AG08395 (cell line): ENCODE measurements around the gene MAGI1.
"Not testable (repeated sequence)": the region's sequence is repeated elsewhere in the genome, so short reads cannot be mapped to it uniquely, and the experiment has no call there.

Experiments used
- DNase-seq: peaks from one replicate; pipeline ENCODE4 v3.0.0; 2012; ENCODE audit warnings: mixed read lengths, low spot score

The MAGI1 gene

DNA sequence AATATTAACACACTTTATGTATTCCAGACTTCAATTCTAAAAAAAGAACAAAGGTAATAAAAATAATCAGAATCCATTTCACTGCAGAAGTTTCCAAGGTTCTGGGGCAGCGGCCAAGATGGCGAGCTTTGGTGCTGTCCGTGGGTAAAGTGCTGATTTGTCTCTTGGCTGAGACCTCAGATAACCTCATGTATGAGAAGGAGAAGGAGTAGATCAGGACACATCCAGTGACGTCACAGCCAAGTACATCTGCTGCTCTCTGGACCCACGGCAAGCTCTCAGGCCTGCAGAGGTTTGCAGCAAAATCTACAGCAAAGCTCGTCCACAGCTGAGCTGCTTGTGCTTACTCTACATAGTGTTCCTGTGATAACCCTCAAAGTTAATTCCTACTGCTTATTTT lies 165.7 kb downstream of the MAGI1 start:
- DNase-seq = no peak

DNA sequence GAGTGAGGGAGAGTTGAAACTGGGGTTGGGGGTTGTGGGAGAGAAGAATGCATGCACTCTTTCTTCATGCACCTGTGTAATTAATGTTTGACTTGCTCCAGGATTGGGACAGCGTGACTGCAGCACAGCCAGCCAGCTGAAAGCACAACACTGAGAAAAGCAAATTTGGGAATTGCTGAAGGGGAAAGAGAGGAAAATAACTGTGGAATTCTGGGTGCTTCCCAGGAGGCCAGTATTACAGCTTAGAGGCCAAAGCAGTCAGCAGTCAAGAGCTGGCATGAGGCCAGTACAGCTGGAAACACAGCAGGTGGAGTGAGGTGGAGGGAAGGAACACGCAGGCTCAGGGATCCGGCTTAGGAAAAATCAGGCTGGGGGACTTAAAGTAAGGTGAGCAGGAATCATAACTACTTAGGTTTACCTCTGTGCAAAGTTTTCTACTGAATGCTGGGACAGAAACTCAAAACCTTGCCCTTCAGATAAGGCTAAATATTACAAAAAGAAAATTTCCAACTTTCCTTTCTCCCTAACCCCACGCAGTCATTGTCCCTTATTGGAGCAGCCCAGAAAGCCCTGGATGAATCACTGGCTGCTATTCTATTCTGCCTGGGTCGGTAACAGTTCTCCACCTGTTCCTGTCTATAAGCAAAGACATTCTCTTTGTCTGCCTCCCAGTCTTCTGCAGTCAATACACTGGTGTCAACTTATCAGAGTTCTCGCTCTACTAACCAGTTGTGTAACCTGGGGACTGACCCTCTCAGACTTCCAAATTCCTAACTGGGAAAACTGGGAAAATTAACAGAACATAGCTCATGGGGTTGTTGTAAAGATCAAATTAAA lies 167.2 kb downstream of the MAGI1 start:
- DNase-seq = no peak

DNA sequence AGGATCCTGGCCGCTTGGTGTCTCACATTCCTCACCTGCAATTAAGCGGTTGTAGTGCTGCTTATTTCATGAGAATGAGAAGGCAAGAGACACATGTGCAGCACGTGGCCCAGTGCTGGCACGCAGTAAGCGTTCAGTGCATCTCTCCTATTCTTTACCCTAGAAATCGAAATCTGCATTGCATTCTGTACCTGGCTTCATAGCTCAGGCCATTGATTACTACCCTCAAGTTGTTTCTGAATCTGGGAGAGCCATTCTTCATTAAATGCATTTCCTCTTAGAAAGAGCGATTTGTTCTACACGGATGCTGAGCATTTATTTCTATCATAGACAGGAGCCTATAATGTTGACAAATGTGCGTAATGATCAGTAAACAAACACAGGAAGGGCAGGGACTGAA lies 168.9 kb downstream of the MAGI1 start:
- no peak for DNase-seq

DNA sequence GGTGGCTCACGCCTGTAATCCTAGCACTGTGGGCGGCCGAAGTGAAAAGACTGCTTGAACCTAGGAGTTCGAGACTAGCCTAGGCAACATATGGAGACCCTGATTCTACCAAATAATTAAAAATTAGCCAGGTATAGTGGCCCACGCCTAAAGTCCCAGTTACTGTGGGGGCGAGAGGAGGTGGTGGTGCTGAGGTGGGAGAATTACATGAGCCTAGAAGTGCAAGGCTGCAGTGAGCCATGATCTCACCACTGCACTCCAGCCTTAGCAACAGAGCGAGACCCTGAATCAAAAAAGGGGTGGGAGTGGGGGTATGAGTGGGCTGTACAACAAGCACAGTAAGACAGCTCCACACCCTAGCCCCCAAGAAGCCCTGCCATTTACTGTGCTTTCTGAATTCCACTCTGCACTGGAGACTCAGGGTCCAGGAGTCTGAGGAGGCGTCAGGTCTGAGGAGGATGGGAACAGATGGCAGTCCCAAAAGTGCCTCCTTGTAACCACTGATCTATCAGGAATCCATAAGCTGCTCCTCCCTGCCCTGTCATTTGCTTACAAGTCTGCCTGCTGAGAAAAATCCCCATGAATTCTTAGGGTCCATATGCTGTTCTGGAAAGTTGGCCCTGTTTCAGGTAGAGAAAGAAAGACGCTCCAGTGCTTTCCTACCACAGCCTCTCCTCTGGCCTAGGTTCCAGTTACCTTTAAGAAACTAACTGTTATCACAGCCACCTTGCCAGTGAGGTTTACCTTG lies 171.1 kb downstream of the MAGI1 start:
- no peak for DNase-seq

DNA sequence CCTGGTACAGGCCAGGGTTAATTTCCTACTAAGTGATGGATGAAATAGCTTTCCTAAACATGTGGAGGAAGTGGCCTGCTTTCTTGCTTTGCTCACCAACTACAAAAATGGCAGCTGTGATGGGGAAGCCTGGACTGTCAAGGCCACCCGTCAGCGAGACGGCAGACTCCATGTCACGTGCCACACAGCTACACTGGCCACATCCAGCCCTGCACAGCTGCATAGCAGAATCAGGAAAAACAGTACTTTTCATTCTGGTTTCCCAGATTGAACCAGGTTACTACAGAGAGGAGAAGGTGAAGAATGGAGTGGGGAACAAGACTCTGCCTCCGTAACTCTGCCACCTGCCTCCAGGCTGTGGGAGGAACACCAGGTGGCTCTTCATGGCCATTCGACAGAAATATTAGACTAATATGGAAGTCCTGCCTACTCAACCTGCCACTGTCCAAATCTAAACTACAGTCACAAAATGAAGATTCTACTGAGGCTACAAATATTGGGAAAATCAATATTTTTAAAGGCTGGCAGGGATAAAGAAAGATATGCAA lies 174.3 kb downstream of the MAGI1 start:
- DNase-seq = no peak

DNA sequence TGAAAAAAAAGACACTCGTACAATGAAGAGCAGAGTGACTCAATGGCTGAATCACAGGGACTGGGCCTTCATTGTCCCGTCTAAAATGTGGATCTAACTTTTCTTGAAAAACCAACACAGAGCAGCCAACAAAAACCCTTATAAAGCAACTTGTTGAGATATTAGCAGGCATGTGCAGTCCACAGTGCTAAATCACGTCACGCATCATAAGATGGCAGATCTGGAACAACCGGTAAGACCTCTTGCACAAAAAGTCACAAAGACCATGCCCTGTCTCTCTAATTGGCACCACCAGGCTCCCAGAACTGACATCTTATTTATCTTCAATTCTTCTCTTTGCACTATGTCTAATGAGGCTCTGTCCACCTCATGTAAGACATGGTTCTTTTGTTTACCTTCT lies 177.0 kb downstream of the MAGI1 start:
- DNase-seq = no peak

DNA sequence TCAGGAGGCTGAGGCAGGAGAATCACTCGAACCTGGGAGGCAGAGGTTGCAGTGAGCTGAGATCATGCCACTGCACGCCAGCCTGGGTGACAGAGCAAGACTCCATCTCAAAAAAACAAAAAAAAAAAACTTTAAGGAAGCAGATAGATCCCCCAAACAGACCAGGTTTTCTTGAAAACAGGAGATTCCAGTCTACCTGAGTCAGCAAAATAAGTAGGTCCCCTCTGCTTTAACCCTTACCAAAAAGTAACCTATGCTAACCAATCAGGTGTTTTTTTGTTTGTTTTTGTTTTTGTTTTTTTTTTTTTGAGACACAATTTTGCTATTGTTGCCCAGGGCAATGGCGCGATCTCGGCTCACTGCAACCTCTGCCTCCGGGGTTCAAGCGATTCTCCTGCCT lies 179.1 kb downstream of the MAGI1 start:
- DNase-seq = not testable (repeated sequence)

DNA sequence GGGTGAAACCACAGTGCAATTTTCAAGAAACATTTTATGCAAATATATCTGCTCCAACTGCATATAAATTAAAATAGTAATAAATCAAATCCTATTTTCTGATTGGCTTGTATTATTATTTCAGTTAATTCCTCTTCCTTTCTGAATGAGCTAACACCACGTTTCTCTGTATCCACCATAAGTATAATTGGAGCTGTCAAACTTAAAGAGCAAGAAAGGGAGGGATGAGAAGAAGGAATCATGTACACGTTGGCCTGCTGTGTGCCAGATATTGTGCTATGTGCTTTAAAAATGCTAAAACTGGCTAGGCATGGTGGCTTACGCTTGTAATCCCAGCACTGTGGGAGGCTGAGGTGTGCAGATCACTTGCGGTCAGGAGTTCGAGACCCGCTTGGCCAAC lies 180.0 kb downstream of the MAGI1 start:
- DNase-seq = no peak

DNA sequence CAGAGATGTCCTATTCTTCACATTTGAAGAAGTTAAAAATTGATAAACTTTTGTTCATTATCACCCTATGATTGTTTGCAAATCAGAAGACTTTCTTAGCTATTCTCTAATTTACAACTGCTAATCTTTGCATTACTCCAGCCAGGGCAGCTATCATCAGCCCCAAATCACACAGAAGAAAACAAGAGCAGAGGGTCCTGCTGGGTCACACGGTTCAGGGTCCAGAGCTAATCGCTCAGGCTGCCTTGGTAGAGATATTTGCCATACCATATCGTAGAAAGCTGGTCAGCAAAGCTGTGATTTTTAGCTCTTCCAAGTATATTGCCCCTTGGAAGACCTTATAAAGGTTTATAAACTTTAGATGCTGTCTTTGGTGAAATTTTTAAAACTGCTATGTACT lies 181.4 kb downstream of the MAGI1 start:
- no peak for DNase-seq

DNA sequence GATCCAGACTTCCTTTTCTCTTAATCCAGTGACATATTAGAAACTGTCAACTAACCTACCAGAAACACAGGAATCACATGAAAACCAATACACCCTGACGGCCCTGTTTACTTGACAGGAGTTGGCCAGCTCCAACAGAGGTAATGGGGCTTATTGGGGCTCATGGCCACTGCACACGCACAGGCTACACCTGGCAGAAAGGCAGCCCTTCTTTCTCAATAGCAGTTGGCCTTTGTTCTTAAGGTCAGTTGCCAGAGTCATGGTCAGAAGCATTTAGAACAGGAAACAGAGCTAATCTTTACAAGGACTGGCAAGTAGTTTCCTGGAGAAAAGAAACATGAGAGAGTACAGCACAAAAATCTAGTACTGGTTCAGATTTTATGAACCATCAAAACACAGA lies 181.8 kb downstream of the MAGI1 start:
- no peak for DNase-seq

DNA sequence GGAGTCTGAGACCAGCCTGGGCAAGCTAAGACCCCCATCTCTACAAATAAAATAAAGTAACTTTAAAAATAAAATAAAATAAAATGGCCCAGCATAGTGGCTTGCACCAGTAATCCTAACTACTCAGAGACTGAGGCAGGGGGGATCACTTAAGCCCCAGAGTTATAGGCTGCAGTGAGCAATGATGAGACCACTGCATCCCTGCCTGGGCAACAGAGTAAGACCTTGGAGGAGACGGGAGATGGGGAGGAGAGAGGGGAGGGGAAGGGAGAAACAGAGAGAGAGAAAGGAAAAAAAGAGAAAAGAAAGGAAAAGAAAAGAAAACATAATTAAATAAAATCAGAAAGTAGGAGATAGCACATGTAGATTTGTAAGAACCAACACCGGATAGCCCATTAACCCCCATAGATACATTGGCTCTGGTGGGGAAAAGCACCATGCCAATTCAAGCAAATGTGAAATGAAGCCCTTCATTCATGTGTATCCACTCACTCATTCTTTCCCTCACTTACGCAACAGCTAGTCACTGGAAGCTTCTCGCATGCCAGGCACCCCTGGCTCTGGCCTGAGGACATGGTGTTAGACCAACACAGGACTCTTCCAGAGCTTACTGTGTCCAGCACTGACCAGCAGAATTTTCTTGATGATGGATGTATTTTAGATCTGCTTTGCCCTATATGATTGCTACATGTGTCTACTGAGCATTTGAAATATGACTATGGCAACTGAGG lies 183.2 kb downstream of the MAGI1 start:
- DNase-seq = peak; percentile 69

DNA sequence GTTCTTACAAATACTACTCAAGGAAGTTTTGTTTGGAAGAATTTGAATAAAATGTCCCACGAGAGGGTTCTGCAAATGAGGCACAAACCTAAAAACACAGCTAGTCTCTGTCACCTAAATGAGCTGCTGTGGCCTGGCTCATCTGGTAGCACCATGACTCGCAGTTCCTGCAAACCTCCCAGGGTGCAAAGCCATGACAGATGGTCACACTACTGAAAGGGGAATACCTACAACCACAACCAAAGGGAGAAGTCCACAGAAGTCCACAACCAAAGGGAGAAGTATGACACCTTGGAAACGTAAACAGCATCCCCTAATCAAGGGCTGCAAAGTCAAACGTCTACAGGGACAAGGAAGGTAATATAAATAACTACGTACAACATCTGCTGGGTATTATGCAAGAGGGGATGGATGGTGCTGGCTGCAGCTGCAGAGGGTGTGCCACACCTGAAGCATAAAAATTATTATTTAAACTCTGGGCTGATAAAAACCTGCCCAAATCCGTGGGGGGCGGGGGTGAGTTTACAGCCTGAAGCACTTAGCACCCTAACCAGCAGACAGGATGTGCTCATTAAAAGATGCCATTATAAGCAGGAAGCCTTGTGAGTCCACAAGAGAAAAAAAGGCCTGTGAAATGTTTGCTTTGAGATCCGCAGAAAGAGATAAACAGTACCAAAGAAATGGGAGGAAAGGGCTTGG lies 184.0 kb downstream of the MAGI1 start:
- peak; percentile 12 for DNase-seq

DNA sequence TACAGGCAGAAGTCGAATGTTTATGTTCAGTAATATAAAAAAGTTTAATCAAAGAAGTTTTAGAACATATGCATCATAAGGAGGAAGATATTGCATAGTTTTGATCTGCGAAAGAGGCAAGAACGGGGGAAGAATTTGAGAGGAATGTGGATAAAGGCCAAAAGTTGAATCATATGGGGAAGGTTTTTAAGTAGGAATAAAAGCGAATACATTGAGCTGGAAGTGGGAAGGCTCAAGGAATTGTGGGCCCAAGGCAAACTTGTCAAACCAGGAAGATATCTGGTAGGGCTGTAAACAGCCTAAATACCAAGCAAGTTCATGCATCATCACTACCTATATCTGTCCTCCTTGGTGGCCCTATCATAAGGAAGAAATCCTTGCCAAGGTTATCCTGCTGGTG lies 186.9 kb downstream of the MAGI1 start:
- DNase-seq = no peak

DNA sequence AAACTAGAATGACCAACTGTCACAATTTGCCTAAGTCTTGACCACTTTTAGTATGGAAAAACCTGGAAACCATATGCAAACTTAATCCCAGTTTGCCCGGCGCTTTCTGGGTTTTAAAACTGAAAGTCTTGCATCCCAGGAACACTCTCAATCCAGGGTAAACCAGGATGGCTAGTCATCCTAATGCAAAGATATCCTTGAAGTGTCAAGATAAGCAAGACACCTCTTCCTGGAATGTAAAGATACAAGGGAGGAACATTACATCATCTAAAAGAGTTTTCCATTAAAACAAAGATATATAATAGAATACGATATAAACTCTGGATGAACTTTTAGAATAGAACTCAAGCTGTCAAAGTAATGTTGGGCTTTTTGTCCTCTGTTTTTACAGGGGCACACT lies 188.5 kb downstream of the MAGI1 start:
- DNase-seq = no peak

DNA sequence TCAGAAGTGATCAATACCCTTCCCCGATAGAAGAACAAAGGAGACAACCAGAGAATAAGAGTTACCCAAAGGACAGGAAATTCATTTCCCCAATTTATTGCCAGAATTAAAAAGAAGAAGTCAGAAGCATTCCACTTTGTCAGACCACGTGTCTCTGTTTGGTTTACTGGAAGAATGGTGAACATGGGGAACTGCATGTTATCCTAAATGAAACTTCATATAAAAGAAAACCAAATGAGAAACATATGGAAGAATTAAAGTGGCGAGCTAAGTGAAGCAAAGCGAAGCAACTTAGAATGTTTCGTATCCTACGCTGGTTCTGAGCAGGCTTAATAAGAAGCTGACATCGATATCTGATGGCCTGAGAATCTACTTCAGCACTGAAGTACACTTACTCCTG lies 190.7 kb downstream of the MAGI1 start:
- no peak for DNase-seq

DNA sequence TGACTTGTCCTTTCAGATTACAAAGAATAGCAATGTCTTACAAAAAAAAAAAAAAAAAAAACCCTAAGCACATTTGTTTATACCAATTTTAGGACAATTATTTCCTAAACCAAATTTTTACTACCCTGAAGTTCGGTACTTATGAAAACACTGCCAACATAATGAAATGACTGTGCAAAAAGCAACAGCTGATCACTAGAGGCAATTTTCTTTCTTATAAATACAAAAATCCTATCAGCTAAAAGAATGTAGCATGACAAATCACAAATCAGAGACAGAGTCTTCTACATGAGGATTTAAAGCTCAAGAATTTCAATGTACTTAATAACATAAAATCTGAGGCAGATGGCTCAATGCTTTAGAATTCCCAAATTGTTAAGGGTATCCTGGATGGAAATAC lies 191.8 kb downstream of the MAGI1 start:
- DNase-seq = no peak

DNA sequence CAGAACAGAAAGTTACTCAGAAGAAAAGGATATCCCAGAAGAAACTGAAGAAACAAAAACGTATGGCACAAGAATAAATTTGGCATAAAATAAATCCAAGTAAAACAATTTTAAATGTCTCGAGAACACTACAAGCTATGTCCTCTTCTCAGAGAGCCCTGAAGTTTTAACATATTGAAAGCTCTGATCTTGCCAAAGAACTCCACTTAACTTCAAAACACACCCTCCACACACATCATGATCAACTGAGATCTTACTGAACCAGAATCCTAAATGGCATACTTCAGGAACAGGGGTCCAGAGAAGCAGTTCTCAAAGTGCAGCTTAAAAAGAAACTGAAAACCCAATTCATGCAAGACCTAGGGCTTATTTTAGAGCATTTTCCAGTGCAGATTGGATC lies 194.3 kb downstream of the MAGI1 start:
- DNase-seq = no peak

DNA sequence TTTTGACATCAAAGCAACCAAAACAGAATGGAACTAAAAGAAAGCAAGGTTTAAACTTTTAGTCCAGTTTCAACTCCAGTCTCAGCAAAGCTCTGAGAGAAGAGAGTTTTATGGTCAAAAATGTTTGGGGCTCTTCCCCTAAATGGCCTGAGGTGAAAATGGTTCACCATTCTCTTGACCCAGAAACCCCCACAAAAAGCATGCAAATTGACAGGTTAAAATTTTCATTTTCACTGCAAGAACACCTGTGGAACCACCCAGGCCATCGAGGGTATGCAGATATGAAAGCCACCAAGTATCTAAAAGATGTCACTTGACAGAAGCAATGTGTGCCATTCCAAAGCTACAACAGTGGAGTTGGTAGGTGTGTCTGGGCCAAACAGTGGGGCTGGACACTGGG lies 195.0 kb downstream of the MAGI1 start:
- no peak for DNase-seq

DNA sequence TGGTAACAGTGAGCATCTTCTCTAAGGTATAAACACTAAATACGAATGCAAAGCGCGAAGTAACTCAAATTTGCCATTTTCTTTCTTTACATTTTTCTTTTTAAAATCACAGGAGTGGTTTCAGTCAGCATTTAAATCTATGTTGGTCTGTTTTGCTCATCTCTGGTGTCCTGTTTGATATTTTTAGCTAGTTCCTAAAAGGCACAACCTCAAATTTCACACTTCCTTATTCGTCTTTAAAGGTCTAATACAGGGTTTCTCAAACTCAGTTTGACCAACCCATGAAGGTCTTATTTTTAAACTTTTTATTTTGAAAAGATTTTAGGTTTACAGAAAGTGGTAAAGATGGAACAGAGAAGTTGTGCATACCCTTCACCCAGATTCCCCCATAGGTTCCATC lies 201.1 kb downstream of the MAGI1 start:
- DNase-seq = no peak

DNA sequence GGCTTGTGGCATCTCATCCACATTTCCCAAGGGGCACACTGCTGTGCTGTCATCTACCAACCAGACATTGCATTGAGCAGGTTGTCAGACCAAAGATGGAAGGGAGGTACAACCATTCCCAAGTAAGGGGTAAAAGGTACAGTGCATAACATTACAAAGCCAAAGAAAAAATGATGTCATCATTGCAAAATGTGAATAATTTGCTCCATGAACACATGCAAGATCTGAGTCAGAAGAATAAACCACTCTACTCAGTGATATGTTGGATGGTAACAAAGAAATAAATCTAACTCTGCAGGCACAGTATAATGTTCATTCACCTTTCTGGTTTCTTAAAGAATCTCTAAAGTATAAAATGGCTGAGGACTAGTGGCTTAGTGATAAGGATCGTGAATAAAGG lies 202.7 kb downstream of the MAGI1 start:
- no peak for DNase-seq

DNA sequence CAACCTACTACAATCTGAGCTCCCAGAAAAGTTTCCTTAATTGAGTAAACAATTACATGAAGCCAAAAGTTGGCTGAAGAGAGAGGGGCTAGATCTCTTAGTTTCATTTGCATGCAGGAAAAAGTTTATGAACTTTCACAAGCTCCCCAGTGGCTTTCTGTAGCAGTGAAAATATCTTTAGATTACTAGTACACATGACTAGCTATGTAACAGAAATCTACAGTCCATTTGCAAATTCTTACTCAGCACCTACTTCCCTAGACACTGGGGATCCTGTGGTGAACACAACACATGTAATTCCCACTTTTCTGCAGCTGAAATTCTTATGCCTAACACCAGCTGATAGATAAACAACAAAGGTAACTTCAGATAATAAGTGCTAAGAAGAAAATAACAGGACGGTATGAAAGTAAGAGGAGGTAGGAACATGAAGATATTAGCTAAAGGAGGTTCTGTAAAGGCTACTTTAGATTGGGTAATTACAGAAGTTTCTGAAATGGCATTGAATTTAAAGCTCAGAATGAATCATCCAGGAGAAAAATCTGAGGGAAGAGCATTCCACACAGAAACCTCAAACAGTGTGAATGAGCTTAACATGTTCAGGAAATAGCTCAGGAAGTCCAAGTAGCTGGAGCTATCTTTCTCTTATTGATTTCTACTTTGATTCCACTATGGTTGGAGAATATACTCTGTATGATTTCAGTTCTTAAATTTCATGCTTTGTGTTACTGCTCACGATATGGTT lies 204.8 kb downstream of the MAGI1 start:
- DNase-seq = peak; percentile 56
